Liver (tissue), 9 donors: Measurements from ENCODE around the gene FIGNL1. TPM values are rescaled to one million over a fixed set of nuclear protein-coding genes. Genes with fewer than 3 reads are reported as not detected.

ENCODE experiments used
- DNase-seq: peaks from one replicate; pipeline ENCODE4 v3.0.0-alpha.2; 2017; ENCODE audit warnings: low spot score
- H3K27ac ChIP-seq, 2 donors: one replicate each; pipeline ENCODE4 v1.7.0; 2013; ENCODE audit warnings: inconsistent platforms in 2 of 2, low read length in 2 of 2, control low read depth in 1 of 2, low read depth in 1 of 2, mild to moderate bottlenecking in 1 of 2
- H3K27me3 ChIP-seq, 4 donors: one replicate each; pipeline versions ENCODE4 v1.6.1 to v1.7.0; 2013; ENCODE audit warnings: low read length in 3 of 4, inconsistent platforms in 1 of 4, mild to moderate bottlenecking in 1 of 4, moderate library complexity in 1 of 4; ENCODE audit not compliant: control insufficient read depth in 4 of 4, insufficient read depth in 4 of 4
- H3K36me3 ChIP-seq, 4 donors: one replicate each; pipeline versions ENCODE4 v1.6.1 to v1.7.0; 2013; ENCODE audit warnings: low read length in 3 of 4, mild to moderate bottlenecking in 3 of 4, low read depth in 1 of 4, moderate library complexity in 1 of 4; ENCODE audit not compliant: control insufficient read depth in 4 of 4, insufficient read depth in 3 of 4
- H3K4me1 ChIP-seq, 4 donors: one replicate each; pipeline versions ENCODE4 v1.6.1 to v1.7.0; 2013; ENCODE audit warnings: low read length in 3 of 4, mild to moderate bottlenecking in 3 of 4, moderate library complexity in 1 of 4; ENCODE audit not compliant: control insufficient read depth in 4 of 4, insufficient read depth in 4 of 4
- H3K4me3 ChIP-seq, 3 donors: one replicate each; pipeline versions ENCODE4 v1.6.1 to v1.7.0; 2013; ENCODE audit warnings: low read length in 3 of 3, control low read depth in 1 of 3, low read depth in 1 of 3, mild to moderate bottlenecking in 1 of 3
- H3K9ac ChIP-seq, 2 donors: one replicate each; pipeline ENCODE4 v1.7.0; 2013; ENCODE audit warnings: low read length in 2 of 2, mild to moderate bottlenecking in 2 of 2, moderate library complexity in 2 of 2, control low read depth in 1 of 2, low read depth in 1 of 2
- H3K9me3 ChIP-seq, 4 donors: one replicate each; pipeline versions ENCODE4 v1.6.1 to v1.7.0; 2013; ENCODE audit warnings: low read length in 3 of 4; ENCODE audit not compliant: control insufficient read depth in 4 of 4
- ATF3 ChIP-seq: IDR thresholded peaks from 2 replicates; pipeline ENCODE4 v1.6.1; 2016; ENCODE audit warnings: antibody characterized with exemption
- CTCF ChIP-seq: fragments of 150-350 bp; IDR thresholded peaks from 2 replicates; pipeline ENCODE4 v1.5.1; 2017; ENCODE audit warnings: improper control_type of control experiment, low read depth, low read length; ENCODE audit not compliant: missing input control
- EGR1 ChIP-seq, 2 donors: IDR thresholded peaks; 2 replicates each; pipeline ENCODE4 v1.6.1; 2016 to 2018; ENCODE audit warnings: antibody characterized with exemption in 2 of 2, low read depth in 2 of 2
- FOXA1 ChIP-seq: IDR thresholded peaks from 2 replicates; pipeline ENCODE4 v1.6.1; 2016; ENCODE audit warnings: antibody characterized with exemption
- FOXA2 ChIP-seq: IDR thresholded peaks from 2 replicates; pipeline ENCODE4 v1.6.1; 2016; ENCODE audit warnings: antibody characterized with exemption
- GABPA ChIP-seq, 2 donors: IDR thresholded peaks in 1 of 2; conservative IDR thresholded peaks in 1 of 2; 2 replicates each; pipeline ENCODE4 v1.6.1; 2016; ENCODE audit warnings: antibody characterized with exemption in 2 of 2, mild to moderate bottlenecking in 1 of 2, moderate library complexity in 1 of 2
- HNF4A ChIP-seq, 2 donors: conservative IDR thresholded peaks; 2 replicates each; pipeline ENCODE4 v1.6.1; 2016; ENCODE audit warnings: antibody characterized with exemption in 2 of 2, mild to moderate bottlenecking in 2 of 2
- JUND ChIP-seq, 2 donors: IDR thresholded peaks; 2 replicates each; pipeline ENCODE4 v1.6.1; 2016; ENCODE audit warnings: antibody characterized with exemption in 2 of 2
- MAX ChIP-seq: IDR thresholded peaks from 2 replicates; pipeline ENCODE4 v1.6.1; 2016; ENCODE audit warnings: antibody characterized with exemption
- NR2F2 ChIP-seq: IDR thresholded peaks from 2 replicates; pipeline ENCODE4 v1.6.1; 2016; ENCODE audit warnings: antibody characterized with exemption
- RAD21 ChIP-seq, 2 donors: IDR thresholded peaks; 2 replicates each; pipeline ENCODE4 v1.6.1; 2016; ENCODE audit warnings: antibody characterized with exemption in 2 of 2, mild to moderate bottlenecking in 2 of 2
- REST ChIP-seq: IDR thresholded peaks from 2 replicates; pipeline ENCODE4 v1.6.1; 2016; ENCODE audit warnings: antibody characterized with exemption, mild to moderate bottlenecking
- SP1 ChIP-seq: IDR thresholded peaks from 2 replicates; pipeline ENCODE4 v1.6.1; 2018; ENCODE audit warnings: antibody characterized with exemption, mild to moderate bottlenecking
- YY1 ChIP-seq: IDR thresholded peaks from 2 replicates; pipeline ENCODE4 v1.6.1; 2016; ENCODE audit warnings: antibody characterized with exemption, mild to moderate bottlenecking
- ZBTB33 ChIP-seq: IDR thresholded peaks from 2 replicates; pipeline ENCODE4 v1.6.1; 2016; ENCODE audit warnings: antibody characterized with exemption
- WGBS: extraction: QIAGEN DNeasy Blood & Tissue Kit; methylation state at CpG from one replicate; pipeline ENCODE4 v1.1.7; 2013; 5-methylcytosine and 5-hydroxymethylcytosine counted together
- polyA plus RNA-seq, 2 donors: library from polyadenylated mRNA; stranded (reverse) in 1 of 2; unstranded in 1 of 2; fragments of 200-250 nt in 1 of 2; fragments of >200 nt in 1 of 2; fragmentation: Nextera tagmentation in 1 of 2; extraction: Ambion mirVana in 1 of 2; gene quantifications; one replicate each; pipeline versions ENCODE4 v1.2.1 to v1.2.3, GENCODE V29; 2013 to 2015
- total RNA-seq, 2 donors: library from RNA; depleted of rRNA; stranded (reverse); fragments of >200 nt; gene quantifications; one replicate each; pipeline ENCODE4 v1.2.3, GENCODE V29; 2014
- donor health status: healthy.
- donor health status: healthy.
- donor health status: healthy.
- donor health status: healthy.
- donor health status: healthy.

The FIGNL1 gene
- total and polyA plus RNA-seq, 4 donors: 1.2 to 13.2 (median 3.3) TPM

- peaks cover 0 to 8% (median 2%) of the 10 kb centered on the region in 4 donors for H3K36me3 ChIP-seq
- no peak overlapping the region for H3K4me3 ChIP-seq
- H3K4me1 ChIP-seq: peaks cover 0 to 6% (median 0%) of the 10 kb centered on the region in 4 donors
- no peaks in the 10 kb centered on the region for H3K27me3 ChIP-seq
- TF ChIP-seq MAX (no peak), HNF4A (conservative IDR thresholded peaks at IDR 0.05) (no peak), SP1 (no peak), FOXA1 (no peak), JUND (IDR thresholded peaks at IDR 0.05) (no peak), YY1 (no peak), GABPA (IDR thresholded peaks at IDR 0.05 in 1 of 2, conservative IDR thresholded peaks at IDR 0.05 in 1 of 2) (no peak), EGR1 (IDR thresholded peaks at IDR 0.05; ENCODE audit: low read depth in 2 of 2) (no peak), ATF3 (no peak), CTCF (no peak), NR2F2 (no peak), REST (no peak), RAD21 (IDR thresholded peaks at IDR 0.05) (no peak), FOXA2 (no peak), ZBTB33 (no peak)
- no peaks in the 10 kb centered on the region for H3K9me3 ChIP-seq
- no peak overlapping the region for H3K9ac ChIP-seq
- WGBS: 96% methylated on average over 13 of the region's 13 CpGs
- no peak overlapping the region for H3K27ac ChIP-seq
- DNase-seq: no peak
Measured at GRCh38 chr7:50463035-50463434, 12.9 kb upstream of the FIGNL1 start.

- Histone ChIP-seq H3K4me3 (no peak overlapping the region), H3K4me1 (no peaks in the 10 kb centered on the region), H3K27ac (no peak overlapping the region), H3K27me3 (no peaks in the 10 kb centered on the region), H3K9me3 (no peaks in the 10 kb centered on the region), H3K36me3 (peaks cover 0 to 8% (median 2%) of the 10 kb centered on the region in 4 donors), H3K9ac (no peak overlapping the region)
- no peak for TF ChIP-seq SP1
- TF ChIP-seq GABPA (IDR thresholded peaks at IDR 0.05 in 1 of 2, conservative IDR thresholded peaks at IDR 0.05 in 1 of 2): no peak
- DNase-seq: no peak
- WGBS: 89% methylated on average over 4 of the region's 4 CpGs
Measured at GRCh38 chr7:50462361-50462760, 12.2 kb upstream of the FIGNL1 start.
